Tongue (tissue), 2 donors: Measurements from ENCODE around the gene SLFN11. TPM values are rescaled to one million over a fixed set of nuclear protein-coding genes. Genes with fewer than 3 reads are reported as not detected.

ENCODE experiments used
- small RNA-seq: library from RNA; depleted of rRNA; stranded (forward); fragments of <200 nt; gene quantifications from one replicate; pipeline ENCODE3, GENCODE V24; 2014; ENCODE audit warnings: low replicate concordance
- total RNA-seq: library from RNA; depleted of rRNA; stranded (reverse); fragments of >200 nt; gene quantifications from one replicate; pipeline ENCODE4 v1.2.3, GENCODE V29; 2014

The SLFN11 gene
- total RNA-seq, 1 donor from 2014 or later: 18.1 TPM

Small RNAs within 50 kb of the gene (small RNA-seq; reads per million reads assigned to genes)
- gene AC060766.3 (not detected), gene AC060766.5 (not detected)

Other genes with a start within 250 kb of the SLFN11 start
- 30.0 TPM for gene NLE1, start 231.3 kb downstream of the SLFN11 start, total RNA-seq
- 193 TPM for gene UNC45B, start 225.8 kb downstream of the SLFN11 start, total RNA-seq
- not detected for gene SLC35G3, start 179.2 kb downstream of the SLFN11 start, total RNA-seq
- 9.4 TPM for gene SLFN5, start 130.5 kb downstream of the SLFN11 start, total RNA-seq
- 16.0 TPM for gene SLFN12, start 58.9 kb upstream of the SLFN11 start, total RNA-seq
- gene SLFN13, start 75.1 kb upstream of the SLFN11 start, total RNA-seq: 6.2 TPM
- gene SLFN12L, start 164.1 kb upstream of the SLFN11 start, total RNA-seq: 0.62 TPM
- 0.31 TPM for gene SLFN14, start 187.2 kb upstream of the SLFN11 start, total RNA-seq
- gene PEX12, start 204.9 kb upstream of the SLFN11 start, total RNA-seq: 4.2 TPM
- 77.1 TPM for gene AP2B1, start 213.7 kb upstream of the SLFN11 start, total RNA-seq